T47D (cell line): Measurements from ENCODE around the gene FMR1.

Experiments used
- DNase-seq, 2 experiments: peaks; one replicate each; pipeline versions ENCODE4 v3.0.0 to v3.0.0-alpha.2; 2011 to 2012; ENCODE audit warnings: low read depth in 1 of 2, low spot score in 1 of 2
- JUND ChIP-seq: IDR thresholded peaks from 2 replicates; pipeline ENCODE4 v1.6.1; 2012; ENCODE audit warnings: low read depth
- in situ Hi-C: cut with HindIII; loops from 2 replicates; pipeline ENCODE4 v1.10.0; 2016; ENCODE audit warnings: low sequenced_read_pairs, low pct_unique_long_range_greater_than_20kb

FMR1 gene

GRCh38 chrX:147923605-147924004 lies 11.9 kb downstream of the FMR1 start:
- TF ChIP-seq JUND: no peak
- in situ Hi-C loops: no loop called here
- DNase-seq: no peak

- in situ Hi-C loops: no loop called here
- no peak for DNase-seq
- TF ChIP-seq JUND: no peak
Measured at GRCh38 chrX:147927256-147927655, 15.5 kb downstream of the FMR1 start.

- DNase-seq: no peak
- in situ Hi-C loops: no loop called here
- TF ChIP-seq JUND: no peak
Measured at GRCh38 chrX:147933815-147934214, 22.1 kb downstream of the FMR1 start.

- DNase-seq: no peak
- in situ Hi-C loops: no loop called here
- no peak for TF ChIP-seq JUND
Measured at GRCh38 chrX:147935156-147935758, 23.5 kb downstream of the FMR1 start.

- in situ Hi-C loops: no loop called here
- DNase-seq: no peak
- TF ChIP-seq JUND: no peak
Measured at GRCh38 chrX:147945286-147945685, 33.6 kb downstream of the FMR1 start.

DNA sequence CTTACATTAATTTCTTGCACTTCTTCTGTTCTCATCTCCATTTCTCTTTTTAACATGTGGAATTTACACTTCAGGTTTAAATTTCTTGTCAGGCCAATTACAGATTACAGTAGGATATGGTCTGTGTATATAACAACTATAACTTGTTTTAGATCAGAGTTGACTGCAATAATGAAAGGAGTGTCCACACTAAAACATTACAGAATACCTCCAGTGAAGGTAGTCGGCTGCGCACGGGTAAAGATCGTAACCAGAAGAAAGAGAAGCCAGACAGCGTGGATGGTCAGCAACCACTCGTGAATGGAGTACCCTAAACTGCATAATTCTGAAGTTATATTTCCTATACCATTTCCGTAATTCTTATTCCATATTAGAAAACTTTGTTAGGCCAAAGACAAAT lies 36.8 kb downstream of the FMR1 start:
- no peak for DNase-seq
- no peak for TF ChIP-seq JUND
- in situ Hi-C loops: no loop called here

DNA sequence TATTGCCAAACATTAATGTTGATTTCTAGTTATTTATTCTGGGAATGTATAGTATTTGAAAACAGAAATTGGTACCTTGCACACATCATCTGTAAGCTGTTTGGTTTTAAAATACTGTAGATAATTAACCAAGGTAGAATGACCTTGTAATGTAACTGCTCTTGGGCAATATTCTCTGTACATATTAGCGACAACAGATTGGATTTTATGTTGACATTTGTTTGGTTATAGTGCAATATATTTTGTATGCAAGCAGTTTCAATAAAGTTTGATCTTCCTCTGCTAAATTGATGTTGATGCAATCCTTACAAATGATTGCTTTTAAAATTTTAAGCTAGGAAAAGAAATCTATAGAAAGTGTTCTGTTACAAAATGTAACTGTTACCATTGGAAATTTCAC lies 38.6 kb downstream of the FMR1 start:
- no peak for DNase-seq
- in situ Hi-C loops: no loop called here
- TF ChIP-seq JUND: no peak

GRCh38 chrX:147953976-147954375 lies 42.3 kb downstream of the FMR1 start:
- in situ Hi-C loops: no loop called here
- no peak for TF ChIP-seq JUND

DNA sequence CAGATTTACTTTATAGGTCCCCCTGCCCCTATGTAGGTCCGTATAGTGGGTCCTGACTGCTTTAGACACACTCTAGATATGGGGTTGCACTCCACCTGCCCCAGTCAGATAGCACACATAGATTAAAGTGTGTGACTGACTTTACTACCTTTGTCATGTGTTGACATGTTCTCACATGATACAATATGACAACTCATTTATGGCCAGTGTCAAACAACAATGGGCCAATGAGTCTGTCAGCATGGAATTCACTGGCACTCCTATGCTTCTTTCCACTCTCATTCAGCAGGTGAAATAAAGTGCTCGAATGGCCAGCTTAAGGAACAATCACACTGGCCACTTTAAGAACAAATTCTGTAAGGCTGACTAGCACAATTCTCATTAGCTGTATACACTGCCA lies 45.6 kb downstream of the FMR1 start:
- no peak for TF ChIP-seq JUND
- in situ Hi-C loops: no loop called here
- DNase-seq: no peak

More at GRCh38 chrX:147953976-147954375, 42.3 kb downstream of the FMR1 start:
- no peak for DNase-seq

DNA sequence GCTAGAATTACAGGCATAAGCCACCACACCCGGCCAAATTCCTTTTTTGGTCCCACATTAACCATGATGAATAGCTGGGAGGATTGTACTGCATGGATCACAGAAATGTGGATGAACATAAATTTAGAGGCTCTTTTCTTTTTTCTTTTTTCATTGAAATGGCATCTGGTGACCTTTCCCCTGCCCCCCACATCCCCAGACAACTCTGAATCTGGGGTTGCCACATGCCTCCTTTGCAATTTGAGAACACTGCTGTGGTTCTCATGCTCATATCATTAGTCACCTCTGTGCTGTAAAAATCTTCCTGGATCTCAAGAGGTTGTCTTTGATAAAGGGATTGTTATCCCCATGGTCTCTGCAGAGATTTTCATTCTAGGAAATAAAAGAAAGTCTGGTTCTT lies 46.6 kb downstream of the FMR1 start:
- in situ Hi-C loops: no loop called here
- DNase-seq: no peak
- TF ChIP-seq JUND: no peak

GRCh38 chrX:147960722-147961121 lies 49.0 kb downstream of the FMR1 start:
- no peak for DNase-seq
- no peak for TF ChIP-seq JUND
- in situ Hi-C loops: no loop called here

DNA sequence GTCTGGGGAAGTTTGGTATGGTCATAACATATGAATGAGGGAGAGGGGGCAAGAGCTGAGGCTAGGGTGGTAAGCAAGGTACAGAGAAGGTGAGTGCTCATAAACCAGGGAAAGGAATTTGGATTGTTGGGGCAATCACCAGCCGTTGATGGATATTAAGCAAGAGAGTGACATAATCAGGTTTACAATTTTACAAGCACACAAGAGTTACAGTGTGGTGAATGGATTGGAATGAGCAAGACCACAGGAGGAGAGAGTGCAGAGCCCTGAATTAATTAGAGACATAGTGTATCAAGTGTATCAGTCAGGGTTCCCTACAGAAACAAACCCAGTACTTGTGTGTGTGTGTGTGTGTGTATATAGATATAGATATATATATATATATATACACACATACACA lies 50.8 kb downstream of the FMR1 start:
- DNase-seq: no peak
- no peak for TF ChIP-seq JUND
- in situ Hi-C loops: no loop called here

- TF ChIP-seq JUND: no peak
- DNase-seq: peak in 1 of 2 experiments; percentile 2
- in situ Hi-C loops: no loop called here
Measured at GRCh38 chrX:147978931-147979330, 67.2 kb downstream of the FMR1 start.

DNA sequence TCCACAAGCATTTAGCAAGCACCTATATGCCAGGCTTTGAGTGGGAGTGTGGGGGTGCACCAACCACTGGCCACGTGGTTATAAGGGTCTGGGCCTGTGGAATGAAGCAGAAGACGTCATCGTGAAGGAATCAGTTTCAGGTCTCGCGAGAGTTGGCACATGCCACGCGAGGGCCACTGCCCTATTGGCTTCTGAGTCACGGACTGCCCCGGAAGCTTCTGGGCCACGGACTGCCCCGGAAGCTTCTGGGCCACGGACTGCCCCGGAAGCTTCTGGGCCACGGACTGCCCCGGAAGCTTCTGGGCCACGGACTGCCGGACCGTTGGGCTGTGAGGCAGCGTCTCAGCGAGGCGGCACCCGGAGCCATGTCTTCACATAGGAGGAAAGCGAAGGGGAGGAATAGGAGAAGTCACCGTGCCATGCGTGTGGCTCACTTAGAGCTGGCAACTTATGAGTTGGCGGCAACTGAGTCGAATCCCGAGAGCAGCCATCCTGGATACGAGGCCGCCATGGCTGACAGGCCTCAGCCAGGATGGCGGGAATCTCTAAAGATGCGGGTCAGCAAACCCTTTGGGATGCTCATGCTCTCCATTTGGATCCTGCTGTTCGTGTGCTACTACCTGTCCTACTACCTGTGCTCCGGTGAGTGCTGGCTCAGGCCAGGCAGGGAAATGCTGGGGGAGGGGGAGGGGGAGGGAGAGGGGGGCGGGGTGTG lies 69.5 kb downstream of the FMR1 start, which contains the start of gene FMR1NB:
TSS of gene FMR1NB (plus strand) at position 300 of the 715 bp plus-strand sequence. CDS start at position 366, 66 bp downstream.
- DNase-seq: no peak
- in situ Hi-C loops: no loop called here
- TF ChIP-seq JUND: no peak
